H1 (cell line): Measurements from ENCODE around the gene FKBP1A. TPM values are rescaled to one million over a fixed set of nuclear protein-coding genes. Genes with fewer than 3 reads are reported as not detected.

Experiments
- BCL11A ChIP-seq, 2 experiments: IDR thresholded peaks; one replicate each; pipeline ENCODE4 v1.6.1; 2011; ENCODE audit warnings: low read depth in 2 of 2, low read length in 2 of 2, mild to moderate bottlenecking in 2 of 2
- EP300 ChIP-seq, 2 experiments: IDR thresholded peaks; 1 replicate in 1 of 2; 2 replicates in 1 of 2; pipeline ENCODE4 v1.6.1; 2011 to 2012; ENCODE audit warnings: low read depth in 2 of 2, low read length in 2 of 2, mild to moderate bottlenecking in 2 of 2, borderline replicate concordance in 1 of 2, inconsistent platforms in 1 of 2, moderate library complexity in 1 of 2
- MAFK ChIP-seq: IDR thresholded peaks from 2 replicates; pipeline ENCODE4 v1.6.1; 2012; ENCODE audit warnings: low read depth, mild to moderate bottlenecking, improper control_type of control experiment, low read length
- POLR2A ChIP-seq, 2 experiments: IDR thresholded peaks; 1 replicate in 1 of 2; 2 replicates in 1 of 2; pipeline ENCODE4 v1.6.1; 2011; ENCODE audit warnings: low read depth in 2 of 2, low read length in 2 of 2, mild to moderate bottlenecking in 2 of 2; ENCODE audit errors: control extremely low read depth in 1 of 2
- POU5F1 ChIP-seq: IDR thresholded peaks from 2 replicates; pipeline ENCODE4 v1.6.1; 2011; ENCODE audit warnings: low read depth, mild to moderate bottlenecking, low read length, moderate library complexity
- SIX5 ChIP-seq: IDR thresholded peaks from 2 replicates; pipeline ENCODE4 v1.6.1; 2011; ENCODE audit warnings: mild to moderate bottlenecking, low read depth, low read length
- TCF12 ChIP-seq: IDR thresholded peaks from 2 replicates; pipeline ENCODE4 v1.6.1; 2011; ENCODE audit warnings: low read depth, mild to moderate bottlenecking, low read length
- polyA plus RNA-seq, 7 experiments: library from polyadenylated mRNA; depleted of rRNA in 3 of 7; stranded (reverse) in 5 of 7; unstranded in 2 of 7; fragments of >200 nt in 5 of 7; fragments of 200-250 nt in 2 of 7; gene quantifications; 1 replicate in 5 of 7; 2 replicates in 1 of 7; 4 replicates in 1 of 7; pipeline versions ENCODE4 v1.2.1 to v1.2.3, GENCODE V29; 2011 to 2013; ENCODE audit warnings: missing spikeins in 2 of 7, mixed read lengths in 2 of 7
- total RNA-seq: library from RNA; stranded (reverse); fragmentation: NEBNext Ultra II Directional; extraction: Animal tissue kit (Norgen Biotek cat#: 25700); gene quantifications from 2 replicates; pipeline ENCODE4 v1.2.1, GENCODE V29; 2021
- TF ChIP-seq, protein P1 (sequence below): fragments of 300-600 bp; sonication (generic); IDR thresholded peaks from 2 replicates; pipeline ENCODE4 v1.7.1; 2012; ENCODE audit warnings: low read length, moderate library complexity, mild to moderate bottlenecking, inconsistent platforms; ENCODE audit not compliant: insufficient replicate concordance
- TF ChIP-seq, protein P2 (sequence below), 3 experiments: IDR thresholded peaks; 1 replicate in 2 of 3; 2 replicates in 1 of 3; pipeline versions ENCODE4 v1.5.1 to v1.6.1; 2011; ENCODE audit warnings: low read length in 3 of 3, mild to moderate bottlenecking in 3 of 3, inconsistent platforms in 2 of 3, low read depth in 1 of 3, moderate library complexity in 1 of 3; ENCODE audit not compliant: insufficient read depth in 1 of 3; ENCODE audit errors: control extremely low read depth in 1 of 3

Gene FKBP1A
- total and polyA plus RNA-seq, 2 of the 8 experiments (the other 6 are each of a cell fraction or from before 2014, with no cell fraction given) = 250 to 685 TPM

DNA sequence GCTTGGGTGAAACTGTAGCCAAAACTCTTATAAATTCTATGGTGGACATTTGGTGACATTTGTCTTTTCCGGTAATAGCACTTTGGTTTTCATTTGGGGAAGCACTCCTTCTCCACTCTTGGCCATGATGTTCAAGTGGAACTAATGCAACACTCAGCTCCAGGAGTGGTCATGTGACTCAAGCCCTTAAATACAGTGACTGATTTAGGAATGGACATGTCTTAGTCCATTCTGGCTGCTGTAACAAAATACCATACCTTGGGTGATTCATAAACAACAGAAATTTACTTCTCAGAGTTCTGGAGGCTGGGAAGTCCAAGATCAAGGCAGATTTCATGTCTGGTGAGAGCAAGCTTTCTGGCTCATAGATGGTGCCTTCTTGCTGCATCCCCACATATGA, 10.8 kb upstream of the FKBP1A start (continued):
- TF ChIP-seq, protein P1, sequence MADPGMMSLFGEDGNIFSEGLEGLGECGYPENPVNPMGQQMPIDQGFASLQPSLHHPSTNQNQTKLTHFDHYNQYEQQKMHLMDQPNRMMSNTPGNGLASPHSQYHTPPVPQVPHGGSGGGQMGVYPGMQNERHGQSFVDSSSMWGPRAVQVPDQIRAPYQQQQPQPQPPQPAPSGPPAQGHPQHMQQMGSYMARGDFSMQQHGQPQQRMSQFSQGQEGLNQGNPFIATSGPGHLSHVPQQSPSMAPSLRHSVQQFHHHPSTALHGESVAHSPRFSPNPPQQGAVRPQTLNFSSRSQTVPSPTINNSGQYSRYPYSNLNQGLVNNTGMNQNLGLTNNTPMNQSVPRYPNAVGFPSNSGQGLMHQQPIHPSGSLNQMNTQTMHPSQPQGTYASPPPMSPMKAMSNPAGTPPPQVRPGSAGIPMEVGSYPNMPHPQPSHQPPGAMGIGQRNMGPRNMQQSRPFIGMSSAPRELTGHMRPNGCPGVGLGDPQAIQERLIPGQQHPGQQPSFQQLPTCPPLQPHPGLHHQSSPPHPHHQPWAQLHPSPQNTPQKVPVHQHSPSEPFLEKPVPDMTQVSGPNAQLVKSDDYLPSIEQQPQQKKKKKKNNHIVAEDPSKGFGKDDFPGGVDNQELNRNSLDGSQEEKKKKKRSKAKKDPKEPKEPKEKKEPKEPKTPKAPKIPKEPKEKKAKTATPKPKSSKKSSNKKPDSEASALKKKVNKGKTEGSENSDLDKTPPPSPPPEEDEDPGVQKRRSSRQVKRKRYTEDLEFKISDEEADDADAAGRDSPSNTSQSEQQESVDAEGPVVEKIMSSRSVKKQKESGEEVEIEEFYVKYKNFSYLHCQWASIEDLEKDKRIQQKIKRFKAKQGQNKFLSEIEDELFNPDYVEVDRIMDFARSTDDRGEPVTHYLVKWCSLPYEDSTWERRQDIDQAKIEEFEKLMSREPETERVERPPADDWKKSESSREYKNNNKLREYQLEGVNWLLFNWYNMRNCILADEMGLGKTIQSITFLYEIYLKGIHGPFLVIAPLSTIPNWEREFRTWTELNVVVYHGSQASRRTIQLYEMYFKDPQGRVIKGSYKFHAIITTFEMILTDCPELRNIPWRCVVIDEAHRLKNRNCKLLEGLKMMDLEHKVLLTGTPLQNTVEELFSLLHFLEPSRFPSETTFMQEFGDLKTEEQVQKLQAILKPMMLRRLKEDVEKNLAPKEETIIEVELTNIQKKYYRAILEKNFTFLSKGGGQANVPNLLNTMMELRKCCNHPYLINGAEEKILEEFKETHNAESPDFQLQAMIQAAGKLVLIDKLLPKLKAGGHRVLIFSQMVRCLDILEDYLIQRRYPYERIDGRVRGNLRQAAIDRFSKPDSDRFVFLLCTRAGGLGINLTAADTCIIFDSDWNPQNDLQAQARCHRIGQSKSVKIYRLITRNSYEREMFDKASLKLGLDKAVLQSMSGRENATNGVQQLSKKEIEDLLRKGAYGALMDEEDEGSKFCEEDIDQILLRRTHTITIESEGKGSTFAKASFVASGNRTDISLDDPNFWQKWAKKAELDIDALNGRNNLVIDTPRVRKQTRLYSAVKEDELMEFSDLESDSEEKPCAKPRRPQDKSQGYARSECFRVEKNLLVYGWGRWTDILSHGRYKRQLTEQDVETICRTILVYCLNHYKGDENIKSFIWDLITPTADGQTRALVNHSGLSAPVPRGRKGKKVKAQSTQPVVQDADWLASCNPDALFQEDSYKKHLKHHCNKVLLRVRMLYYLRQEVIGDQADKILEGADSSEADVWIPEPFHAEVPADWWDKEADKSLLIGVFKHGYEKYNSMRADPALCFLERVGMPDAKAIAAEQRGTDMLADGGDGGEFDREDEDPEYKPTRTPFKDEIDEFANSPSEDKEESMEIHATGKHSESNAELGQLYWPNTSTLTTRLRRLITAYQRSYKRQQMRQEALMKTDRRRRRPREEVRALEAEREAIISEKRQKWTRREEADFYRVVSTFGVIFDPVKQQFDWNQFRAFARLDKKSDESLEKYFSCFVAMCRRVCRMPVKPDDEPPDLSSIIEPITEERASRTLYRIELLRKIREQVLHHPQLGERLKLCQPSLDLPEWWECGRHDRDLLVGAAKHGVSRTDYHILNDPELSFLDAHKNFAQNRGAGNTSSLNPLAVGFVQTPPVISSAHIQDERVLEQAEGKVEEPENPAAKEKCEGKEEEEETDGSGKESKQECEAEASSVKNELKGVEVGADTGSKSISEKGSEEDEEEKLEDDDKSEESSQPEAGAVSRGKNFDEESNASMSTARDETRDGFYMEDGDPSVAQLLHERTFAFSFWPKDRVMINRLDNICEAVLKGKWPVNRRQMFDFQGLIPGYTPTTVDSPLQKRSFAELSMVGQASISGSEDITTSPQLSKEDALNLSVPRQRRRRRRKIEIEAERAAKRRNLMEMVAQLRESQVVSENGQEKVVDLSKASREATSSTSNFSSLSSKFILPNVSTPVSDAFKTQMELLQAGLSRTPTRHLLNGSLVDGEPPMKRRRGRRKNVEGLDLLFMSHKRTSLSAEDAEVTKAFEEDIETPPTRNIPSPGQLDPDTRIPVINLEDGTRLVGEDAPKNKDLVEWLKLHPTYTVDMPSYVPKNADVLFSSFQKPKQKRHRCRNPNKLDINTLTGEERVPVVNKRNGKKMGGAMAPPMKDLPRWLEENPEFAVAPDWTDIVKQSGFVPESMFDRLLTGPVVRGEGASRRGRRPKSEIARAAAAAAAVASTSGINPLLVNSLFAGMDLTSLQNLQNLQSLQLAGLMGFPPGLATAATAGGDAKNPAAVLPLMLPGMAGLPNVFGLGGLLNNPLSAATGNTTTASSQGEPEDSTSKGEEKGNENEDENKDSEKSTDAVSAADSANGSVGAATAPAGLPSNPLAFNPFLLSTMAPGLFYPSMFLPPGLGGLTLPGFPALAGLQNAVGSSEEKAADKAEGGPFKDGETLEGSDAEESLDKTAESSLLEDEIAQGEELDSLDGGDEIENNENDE = no peak
- TF ChIP-seq EP300 (IDR thresholded peaks at IDR 0.05; ENCODE audit: borderline replicate concordance in 1 of 2, low read depth in 2 of 2, low read length in 2 of 2) (no peak), POU5F1 (no peak), POLR2A (IDR thresholded peaks at IDR 0.05; ENCODE audit: control extremely low read depth in 1 of 2, low read depth in 2 of 2, low read length in 2 of 2) (no peak), MAFK (no peak), SIX5 (no peak), TCF12 (no peak), BCL11A (IDR thresholded peaks at IDR 0.05; ENCODE audit: low read depth in 2 of 2, low read length in 2 of 2) (no peak)
- TF ChIP-seq, protein P2, sequence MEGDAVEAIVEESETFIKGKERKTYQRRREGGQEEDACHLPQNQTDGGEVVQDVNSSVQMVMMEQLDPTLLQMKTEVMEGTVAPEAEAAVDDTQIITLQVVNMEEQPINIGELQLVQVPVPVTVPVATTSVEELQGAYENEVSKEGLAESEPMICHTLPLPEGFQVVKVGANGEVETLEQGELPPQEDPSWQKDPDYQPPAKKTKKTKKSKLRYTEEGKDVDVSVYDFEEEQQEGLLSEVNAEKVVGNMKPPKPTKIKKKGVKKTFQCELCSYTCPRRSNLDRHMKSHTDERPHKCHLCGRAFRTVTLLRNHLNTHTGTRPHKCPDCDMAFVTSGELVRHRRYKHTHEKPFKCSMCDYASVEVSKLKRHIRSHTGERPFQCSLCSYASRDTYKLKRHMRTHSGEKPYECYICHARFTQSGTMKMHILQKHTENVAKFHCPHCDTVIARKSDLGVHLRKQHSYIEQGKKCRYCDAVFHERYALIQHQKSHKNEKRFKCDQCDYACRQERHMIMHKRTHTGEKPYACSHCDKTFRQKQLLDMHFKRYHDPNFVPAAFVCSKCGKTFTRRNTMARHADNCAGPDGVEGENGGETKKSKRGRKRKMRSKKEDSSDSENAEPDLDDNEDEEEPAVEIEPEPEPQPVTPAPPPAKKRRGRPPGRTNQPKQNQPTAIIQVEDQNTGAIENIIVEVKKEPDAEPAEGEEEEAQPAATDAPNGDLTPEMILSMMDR (IDR thresholded peaks at IDR 0.05; ENCODE audit: control extremely low read depth in 1 of 3, insufficient read depth in 1 of 3, low read depth in 1 of 3, low read length in 3 of 3) = no peak
